ENCODE measurements around the gene ITPKB.
"Not testable (repeated sequence)": the region's sequence is repeated elsewhere in the genome, so short reads cannot be mapped to it uniquely, and the experiment has no call there.

ITPKB gene

DNA sequence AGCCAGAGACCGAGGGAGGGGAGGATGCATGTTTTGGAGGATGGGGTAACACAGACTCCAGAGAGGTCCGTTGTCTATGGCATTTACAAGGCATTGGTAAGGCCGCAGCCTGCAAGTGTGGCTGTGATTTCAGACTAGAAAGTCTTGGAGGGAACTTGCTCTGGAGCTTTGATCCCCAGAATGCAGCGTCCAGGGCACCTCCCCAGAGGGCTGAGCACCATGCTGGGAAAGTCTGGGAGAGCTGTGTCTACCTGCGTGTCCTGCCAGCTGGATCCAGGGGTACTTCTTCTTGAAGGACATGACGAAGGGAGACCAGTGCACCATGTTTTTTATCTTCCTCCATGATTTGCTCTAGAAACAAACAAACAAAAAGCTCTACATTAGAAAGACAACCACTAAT is 90.7 kb downstream of the ITPKB start:
- no peak for DNase-seq

- no peak for DNase-seq
Observed at GRCh38 chr1:226647719-226648118, 91.4 kb downstream of the ITPKB start.

GRCh38 chr1:226646870-226647449 is 92.1 kb downstream of the ITPKB start:
- no peak for DNase-seq

DNA sequence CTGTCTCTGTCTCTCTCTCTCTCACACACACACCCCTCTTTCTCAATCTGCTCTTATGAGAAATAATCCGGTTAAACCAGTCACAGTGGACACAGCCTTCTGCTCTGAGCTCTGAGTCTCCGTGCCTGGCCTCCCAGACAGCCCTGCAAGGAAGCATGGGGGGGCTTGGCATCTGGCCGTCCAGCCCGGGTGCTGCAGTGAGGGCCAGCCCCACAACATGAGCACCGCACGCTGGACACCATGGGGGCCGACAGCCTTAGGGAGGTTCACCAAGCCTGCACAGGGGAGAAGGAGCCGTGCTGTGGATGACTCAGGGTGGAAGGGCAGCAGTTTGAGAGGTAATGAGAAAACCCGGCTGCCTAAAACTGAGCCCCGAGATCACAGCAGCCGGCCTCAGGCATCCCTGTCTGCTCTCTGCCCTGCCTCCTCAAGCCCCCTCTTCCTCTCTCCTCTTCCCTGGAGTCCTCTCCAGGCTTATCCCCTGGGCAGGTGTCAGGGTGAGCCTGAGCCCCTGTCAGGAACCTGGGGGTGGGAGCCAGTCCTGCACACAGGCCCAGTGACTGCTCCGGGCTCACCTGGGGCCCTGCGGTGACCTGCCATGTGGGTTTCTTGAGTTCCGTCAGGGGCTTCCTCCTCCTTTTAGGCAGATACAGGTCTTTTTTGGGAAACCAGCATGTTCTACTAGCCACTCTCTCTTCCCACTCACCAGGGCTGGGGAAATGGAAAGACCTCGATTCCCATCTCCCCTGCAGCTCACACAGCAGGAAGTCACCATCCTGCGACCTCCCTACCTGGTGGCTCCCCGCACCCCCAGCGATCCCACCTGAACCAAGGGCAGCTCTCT is 92.8 kb downstream of the ITPKB start:
- no peak for DNase-seq

GRCh38 chr1:226645279-226645976 is 93.7 kb downstream of the ITPKB start:
- no peak for DNase-seq

GRCh38 chr1:226644541-226645176 is 94.4 kb downstream of the ITPKB start:
- DNase-seq = no peak

DNA sequence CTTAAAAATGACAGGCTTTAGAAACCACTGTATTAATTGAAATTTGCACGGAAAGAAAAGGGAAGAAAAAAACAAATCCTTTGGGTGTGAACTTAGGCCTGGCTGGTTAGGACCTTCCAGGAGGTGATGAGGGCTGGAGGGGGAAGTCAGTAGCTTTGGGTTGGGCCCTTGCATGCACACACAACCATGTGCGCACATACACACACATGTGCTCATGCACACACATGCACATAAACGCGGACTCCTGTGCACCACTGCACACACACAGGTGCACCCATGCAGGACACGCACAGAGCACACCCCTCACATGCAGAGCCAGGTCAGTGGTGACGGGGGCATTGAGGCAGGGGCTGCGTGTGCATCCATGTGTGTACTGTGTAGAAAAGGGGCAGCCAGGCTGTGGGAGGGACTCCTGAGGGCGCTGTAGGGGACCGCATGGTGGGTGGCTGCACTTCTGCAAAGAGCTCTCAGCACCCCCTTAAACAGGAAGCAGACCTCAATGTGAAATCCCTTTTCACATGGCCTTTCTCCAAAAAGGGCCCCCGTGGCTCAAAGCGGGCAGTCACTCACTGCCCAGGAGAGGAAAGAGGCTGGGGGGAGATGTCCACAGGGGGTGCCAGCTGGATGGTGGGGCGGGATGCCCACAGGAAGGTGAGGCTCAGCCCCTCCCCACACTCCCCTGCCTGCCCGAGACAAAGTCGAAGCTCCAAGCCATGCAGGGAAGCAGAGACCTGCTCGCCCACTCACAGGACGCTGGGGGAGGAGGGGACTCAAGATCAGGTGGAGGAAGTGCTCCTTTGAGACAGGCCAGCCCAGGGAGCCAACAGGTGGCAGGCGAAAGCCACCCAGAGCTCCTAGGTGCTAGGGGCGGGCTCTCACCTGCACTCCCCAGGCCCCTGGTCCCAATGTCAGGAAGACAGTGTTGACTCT is 95.2 kb downstream of the ITPKB start:
- DNase-seq = no peak

GRCh38 chr1:226643177-226643576 is 95.9 kb downstream of the ITPKB start:
- DNase-seq = no peak

DNA sequence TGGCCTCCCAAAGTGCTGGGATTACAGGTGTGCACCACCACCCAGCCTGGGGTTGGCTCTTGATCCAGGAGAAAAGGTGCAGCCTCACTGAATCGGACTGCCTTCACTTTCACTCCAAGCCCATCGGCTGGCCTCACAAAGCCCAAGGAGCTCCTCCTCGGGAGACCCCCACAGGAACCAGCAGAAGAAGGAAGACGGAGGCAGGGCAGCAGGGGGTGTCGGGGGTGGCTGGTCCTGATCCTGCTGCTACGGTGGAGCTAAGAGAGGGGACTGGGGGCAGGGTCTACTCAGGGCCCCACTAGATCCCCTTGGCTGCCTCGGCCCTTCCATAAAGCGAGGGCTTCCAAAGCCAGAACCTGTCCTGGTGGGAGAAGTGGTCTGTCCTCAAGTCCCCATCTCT is 96.7 kb downstream of the ITPKB start:
- no peak for DNase-seq

DNA sequence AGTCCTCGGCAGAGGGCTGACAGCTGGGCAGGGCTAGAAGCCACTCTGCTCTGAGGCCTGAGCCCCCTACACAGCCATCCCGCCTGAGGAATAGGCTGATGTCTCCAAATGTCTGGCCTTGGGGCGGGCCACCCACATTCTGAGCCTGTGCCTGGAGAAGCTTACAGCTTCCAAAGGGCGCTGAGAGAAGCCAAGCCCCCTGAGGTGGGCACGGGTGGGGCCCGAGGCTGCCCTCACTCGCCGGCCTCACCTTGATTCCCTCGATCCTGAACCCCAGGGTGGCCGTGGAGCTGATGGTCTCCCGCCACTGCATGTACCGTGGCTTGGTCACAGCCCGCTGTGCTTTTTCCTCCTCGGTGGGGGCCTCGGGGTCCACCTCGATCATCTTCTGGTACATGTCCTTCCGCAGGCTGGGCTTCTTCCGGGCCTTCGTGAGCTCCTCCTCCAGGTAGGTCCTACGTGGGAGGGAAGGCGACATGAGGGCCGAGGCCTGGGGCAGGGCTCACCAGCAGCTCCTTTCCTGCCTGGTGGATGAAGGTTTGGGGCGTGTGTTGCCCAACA is 97.3 kb downstream of the ITPKB start:
- no peak for DNase-seq

DNA sequence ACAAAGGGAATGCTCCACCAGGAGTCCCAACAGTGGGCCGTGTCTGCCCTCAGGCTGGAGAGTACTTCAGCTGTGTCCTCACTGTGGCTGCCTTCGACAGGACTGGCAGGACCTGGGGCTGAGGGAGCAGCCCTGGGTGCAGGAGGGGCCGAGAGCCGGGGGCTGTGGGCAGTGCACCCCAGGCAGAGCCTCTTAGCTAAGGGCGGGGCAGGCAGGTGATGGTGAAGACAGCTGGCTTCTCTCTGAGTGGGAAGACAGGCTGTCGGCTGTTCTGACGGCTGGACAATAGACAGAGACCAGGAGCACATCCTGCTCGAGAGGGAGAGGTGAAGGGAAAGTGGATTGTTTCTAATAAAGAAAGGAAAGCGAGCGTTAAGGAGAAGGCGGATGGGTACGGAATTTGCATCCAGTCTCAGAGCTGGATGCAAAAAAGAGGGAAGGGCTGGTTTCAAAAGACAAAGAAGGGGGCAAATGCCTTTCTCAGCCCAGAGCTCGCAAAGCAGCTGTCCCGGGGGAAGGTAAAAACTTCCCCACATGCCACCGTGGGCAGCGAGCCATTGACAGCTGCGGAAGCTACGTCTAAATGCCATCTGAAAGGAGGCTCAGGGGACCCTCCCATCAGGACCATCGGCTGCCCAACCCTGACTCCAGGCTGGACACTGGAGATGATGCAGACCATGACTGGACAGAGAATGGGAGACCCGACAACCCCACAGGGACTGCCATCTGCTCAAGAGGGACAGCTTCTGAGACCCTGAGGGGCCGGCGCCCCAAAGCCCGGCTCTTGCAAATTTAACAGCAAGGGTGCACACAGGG is 98.6 kb downstream of the ITPKB start:
- DNase-seq = no peak

DNA sequence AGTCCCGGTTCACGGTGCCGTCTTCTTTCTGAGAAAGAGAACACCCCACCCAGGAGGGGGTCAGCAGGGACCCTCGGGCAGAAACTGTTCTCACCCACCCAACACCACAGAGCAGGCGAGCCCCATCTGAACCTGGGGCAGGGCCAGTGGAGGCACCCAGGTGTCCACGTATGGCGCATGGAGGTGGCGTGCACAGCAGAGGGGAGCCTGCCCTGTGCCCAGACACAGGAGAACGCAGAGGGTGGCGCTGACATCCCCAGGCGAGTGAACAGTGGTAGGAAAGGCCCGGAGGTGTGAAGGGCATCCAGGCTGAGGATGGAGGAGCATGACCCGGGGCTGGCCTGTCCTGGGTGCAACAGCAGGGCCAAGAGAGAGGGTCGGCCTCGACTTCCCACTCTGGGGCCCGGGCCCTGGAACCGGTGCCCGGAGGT is 99.4 kb downstream of the ITPKB start:
- DNase-seq = no peak

GRCh38 chr1:226639206-226639605 is 99.9 kb downstream of the ITPKB start:
- not testable (repeated sequence) for DNase-seq

- DNase-seq = no peak
Observed at GRCh38 chr1:226638608-226639007, 100.5 kb downstream of the ITPKB start.

- no peak for DNase-seq
Observed at GRCh38 chr1:226638001-226638601, 101.0 kb downstream of the ITPKB start.

- no peak for DNase-seq
Observed at GRCh38 chr1:226637147-226637935, 101.7 kb downstream of the ITPKB start.

DNA sequence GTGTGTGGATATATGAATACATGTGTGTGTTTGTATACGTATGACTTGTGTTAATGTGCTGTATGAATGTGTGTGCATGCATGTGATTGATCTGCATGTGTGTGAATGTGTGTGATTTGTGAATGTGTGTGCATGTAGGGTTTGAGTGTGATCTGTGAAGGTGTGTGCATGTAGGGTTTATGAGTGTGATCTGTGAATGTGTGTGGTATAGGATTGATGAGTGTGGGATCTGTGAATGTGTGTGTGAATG is 102.3 kb downstream of the ITPKB start:
- no peak for DNase-seq

DNA sequence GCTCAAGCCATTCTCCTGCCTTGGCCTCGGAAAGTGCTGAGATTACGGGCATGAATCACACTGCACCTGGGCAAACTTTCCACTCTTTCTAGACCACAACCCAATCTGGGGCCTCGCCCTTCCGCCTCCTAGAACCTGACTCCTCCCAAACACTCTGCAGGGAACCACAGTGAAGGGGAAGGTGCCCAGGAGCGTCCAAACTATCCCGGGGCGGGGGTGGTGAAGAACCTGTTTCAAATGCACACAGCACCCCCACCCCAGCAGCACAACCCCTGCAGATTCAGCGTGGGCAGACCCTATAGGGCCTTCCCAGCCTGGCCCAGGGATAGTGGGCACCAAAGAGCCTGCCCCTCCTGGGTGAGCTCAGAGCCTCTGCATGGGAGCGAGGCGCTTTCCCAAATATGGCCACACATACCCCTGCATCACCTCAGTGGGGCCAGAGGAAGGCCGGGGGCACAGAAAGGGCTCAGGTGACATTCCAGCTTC is 103.6 kb downstream of the ITPKB start:
- no peak for DNase-seq

DNA sequence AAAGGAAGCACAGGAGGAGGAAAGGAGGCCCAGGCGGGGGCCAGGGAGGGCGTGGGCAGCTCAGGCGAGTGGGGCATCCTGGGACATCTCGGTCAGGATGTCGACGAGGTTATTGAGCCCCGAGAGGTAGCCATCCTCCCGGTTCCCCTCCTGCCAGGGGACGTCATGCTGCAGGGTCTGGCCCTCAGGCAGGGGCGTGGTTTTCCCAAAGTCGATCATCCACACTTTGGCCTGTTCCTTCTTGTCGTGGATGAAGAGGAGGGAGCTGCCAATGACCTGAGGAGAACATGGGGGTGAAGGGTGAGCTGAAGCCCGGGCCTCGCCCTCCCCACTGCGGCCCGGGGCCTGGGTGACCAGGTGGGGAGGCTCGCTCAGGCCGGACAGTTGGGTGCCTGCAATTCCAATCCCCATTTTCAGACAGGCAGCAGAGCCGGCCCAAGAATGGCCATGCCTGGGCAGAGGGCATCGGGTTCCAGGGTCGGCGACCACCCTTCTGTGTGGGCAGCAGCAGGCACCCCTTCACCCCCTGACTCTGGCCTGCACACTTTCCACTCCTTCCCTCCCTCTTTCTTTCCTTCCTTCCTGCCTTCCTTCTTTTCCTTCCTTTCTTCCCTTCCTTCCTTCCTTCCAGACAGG is 104.4 kb downstream of the ITPKB start:
- DNase-seq = no peak
